HUES64 (cell line): ENCODE data around the gene INPP4B.

Experiments
- H3K27ac ChIP-seq: 2 replicates; pipeline ENCODE4 v1.7.0; 2013; ENCODE audit warnings: low read depth, low read length, inconsistent platforms
- H3K27me3 ChIP-seq: 2 replicates; pipeline ENCODE4 v1.6.1; 2013; ENCODE audit warnings: mild to moderate bottlenecking, low read length; ENCODE audit not compliant: insufficient read depth
- H3K36me3 ChIP-seq: 2 replicates; pipeline ENCODE4 v1.6.1; 2013; ENCODE audit warnings: mild to moderate bottlenecking, low read length; ENCODE audit not compliant: insufficient read depth
- H3K4me1 ChIP-seq: 2 replicates; pipeline ENCODE4 v1.6.1; 2013; ENCODE audit warnings: mild to moderate bottlenecking, low read length, moderate library complexity; ENCODE audit not compliant: insufficient read depth
- H3K4me3 ChIP-seq: 2 replicates; pipeline ENCODE4 v1.5.1; 2013; ENCODE audit warnings: mild to moderate bottlenecking, low read length, moderate library complexity
- H3K9ac ChIP-seq: 2 replicates; pipeline ENCODE4 v1.6.1; 2013; ENCODE audit warnings: mild to moderate bottlenecking, low read depth, low read length
- H3K9me3 ChIP-seq: 2 replicates; pipeline ENCODE4 v1.6.1; 2013; ENCODE audit warnings: low read depth, low read length; ENCODE audit not compliant: insufficient read depth
- WGBS: fragments of 150-250, 120-280 bp; methylation state at CpG from one replicate; pipeline ENCODE4 v1.1.7; 2013; ENCODE audit warnings: missing lambda C conversion rate; 5-methylcytosine and 5-hydroxymethylcytosine counted together

Gene INPP4B

GRCh38 chr4:142128529-142128928 is 717.6 kb downstream of the INPP4B start:
- Histone ChIP-seq H3K9me3 (no peaks in the 10 kb centered on the region), H3K9ac (no peak overlapping the region), H3K36me3 (no peaks in the 10 kb centered on the region), H3K27ac (no peak overlapping the region), H3K4me1 (no peaks in the 10 kb centered on the region), H3K27me3 (no peaks in the 10 kb centered on the region), H3K4me3 (no peak overlapping the region)
- WGBS = 96% methylated on average over 3 of the region's 3 CpGs

- Histone ChIP-seq H3K9ac (no peak overlapping the region), H3K4me3 (no peak overlapping the region), H3K4me1 (no peaks in the 10 kb centered on the region), H3K36me3 (no peaks in the 10 kb centered on the region), H3K9me3 (no peaks in the 10 kb centered on the region), H3K27ac (no peak overlapping the region), H3K27me3 (no peaks in the 10 kb centered on the region)
- 10% methylated on average over 2 of the region's 3 CpGs for WGBS
These were observed 719.1 kb downstream of the INPP4B start for GRCh38 chr4:142126890-142127497.

GRCh38 chr4:142124874-142125273 is 721.2 kb downstream of the INPP4B start:
- no peaks in the 10 kb centered on the region for H3K27me3 ChIP-seq
- no peaks in the 10 kb centered on the region for H3K9me3 ChIP-seq
- no peak overlapping the region for H3K9ac ChIP-seq
- 89% methylated on average over 2 of the region's 2 CpGs for WGBS
- H3K4me3 ChIP-seq = no peak overlapping the region
- no peaks in the 10 kb centered on the region for H3K36me3 ChIP-seq
- no peaks in the 10 kb centered on the region for H3K4me1 ChIP-seq
- H3K27ac ChIP-seq = no peak overlapping the region

- no peaks in the 10 kb centered on the region for H3K27me3 ChIP-seq
- H3K36me3 ChIP-seq = no peaks in the 10 kb centered on the region
- H3K9ac ChIP-seq = no peak overlapping the region
- 95% methylated on average over 7 of the region's 9 CpGs for WGBS
- H3K27ac ChIP-seq = no peak overlapping the region
- no peak overlapping the region for H3K4me3 ChIP-seq
- H3K9me3 ChIP-seq = no peaks in the 10 kb centered on the region
- H3K4me1 ChIP-seq = no peaks in the 10 kb centered on the region
These were observed 724.4 kb downstream of the INPP4B start for GRCh38 chr4:142121448-142122350.

- no peaks in the 10 kb centered on the region for H3K9me3 ChIP-seq
- WGBS = 100% methylated on average over 1 of the region's 1 CpG
- H3K27me3 ChIP-seq = no peaks in the 10 kb centered on the region
- H3K36me3 ChIP-seq = no peaks in the 10 kb centered on the region
- no peak overlapping the region for H3K27ac ChIP-seq
- no peak overlapping the region for H3K4me3 ChIP-seq
- no peaks in the 10 kb centered on the region for H3K4me1 ChIP-seq
- no peak overlapping the region for H3K9ac ChIP-seq
These were observed 725.2 kb downstream of the INPP4B start for GRCh38 chr4:142120921-142121320.

GRCh38 chr4:142112451-142112850 is 733.6 kb downstream of the INPP4B start:
- Histone ChIP-seq H3K9me3 (no peaks in the 10 kb centered on the region), H3K27ac (no peak overlapping the region), H3K36me3 (no peaks in the 10 kb centered on the region), H3K4me3 (no peak overlapping the region), H3K9ac (no peak overlapping the region), H3K4me1 (no peaks in the 10 kb centered on the region), H3K27me3 (no peaks in the 10 kb centered on the region)
- 95% methylated on average over 2 of the region's 2 CpGs for WGBS

- H3K9me3 ChIP-seq = no peaks in the 10 kb centered on the region
These were observed 736.0 kb downstream of the INPP4B start for GRCh38 chr4:142110136-142110535.

GRCh38 chr4:142104041-142104440 is 742.1 kb downstream of the INPP4B start:
- Histone ChIP-seq H3K9ac (no peak overlapping the region), H3K4me1 (no peaks in the 10 kb centered on the region), H3K36me3 (no peaks in the 10 kb centered on the region), H3K27ac (no peak overlapping the region), H3K27me3 (no peaks in the 10 kb centered on the region), H3K9me3 (no peaks in the 10 kb centered on the region), H3K4me3 (no peak overlapping the region)
- 94% methylated on average over 2 of the region's 4 CpGs for WGBS

More at GRCh38 chr4:142110136-142110535, 736.0 kb downstream of the INPP4B start:
- Histone ChIP-seq H3K27ac (no peak overlapping the region), H3K9ac (no peak overlapping the region), H3K4me1 (no peaks in the 10 kb centered on the region), H3K27me3 (no peaks in the 10 kb centered on the region), H3K4me3 (no peak overlapping the region), H3K36me3 (no peaks in the 10 kb centered on the region)

- Histone ChIP-seq H3K4me3 (no peak overlapping the region), H3K27ac (no peak overlapping the region), H3K9ac (no peak overlapping the region), H3K36me3 (no peaks in the 10 kb centered on the region), H3K9me3 (no peaks in the 10 kb centered on the region), H3K4me1 (no peaks in the 10 kb centered on the region), H3K27me3 (no peaks in the 10 kb centered on the region)
- no CpG with 5 or more reads among the region's 1 CpG for WGBS
These were observed 744.7 kb downstream of the INPP4B start for GRCh38 chr4:142101401-142101800.

- H3K9me3 ChIP-seq = no peaks in the 10 kb centered on the region
- H3K36me3 ChIP-seq = no peaks in the 10 kb centered on the region
- no peaks in the 10 kb centered on the region for H3K4me1 ChIP-seq
- H3K27ac ChIP-seq = no peak overlapping the region
- no peaks in the 10 kb centered on the region for H3K27me3 ChIP-seq
- no peak overlapping the region for H3K4me3 ChIP-seq
- H3K9ac ChIP-seq = no peak overlapping the region
These were observed 745.2 kb downstream of the INPP4B start for GRCh38 chr4:142100941-142101340.

- H3K4me3 ChIP-seq = no peak overlapping the region
- no peak overlapping the region for H3K9ac ChIP-seq
- H3K27me3 ChIP-seq = no peaks in the 10 kb centered on the region
- H3K36me3 ChIP-seq = no peaks in the 10 kb centered on the region
- no CpG with 5 or more reads among the region's 1 CpG for WGBS
- no peaks in the 10 kb centered on the region for H3K4me1 ChIP-seq
- H3K9me3 ChIP-seq = no peaks in the 10 kb centered on the region
- no peak overlapping the region for H3K27ac ChIP-seq
These were observed 747.1 kb downstream of the INPP4B start for GRCh38 chr4:142098900-142099545.
